NCI-H345 treated with DMSO at 0.1 percent for 48 hours (cell line): Measurements from ENCODE around the gene AUTS2.

Source experiments
- DNase-seq: peaks from one replicate; lab custom pipeline; 2025; ENCODE audit not compliant: unreplicated experiment; lab: John Stamatoyannopoulos, UW

The AUTS2 gene

GRCh38 chr7:70694434-70694970 lies 1096.2 kb downstream of the AUTS2 start:
- no peak for DNase-seq

GRCh38 chr7:70694971-70695794 lies 1096.9 kb downstream of the AUTS2 start:
- DNase-seq = no peak

GRCh38 chr7:70695795-70696083 lies 1097.5 kb downstream of the AUTS2 start:
- no peak for DNase-seq

GRCh38 chr7:70696201-70696754 lies 1098.0 kb downstream of the AUTS2 start:
- DNase-seq = peak; percentile 28

GRCh38 chr7:70698219-70698832 lies 1100.1 kb downstream of the AUTS2 start:
- peak; percentile 34 for DNase-seq

- DNase-seq = no peak
Measured at GRCh38 chr7:70699271-70699670, 1101.0 kb downstream of the AUTS2 start.

- DNase-seq = no peak
Measured at GRCh38 chr7:70700055-70700940, 1102.0 kb downstream of the AUTS2 start.

- DNase-seq = no peak
Measured at GRCh38 chr7:70700941-70701425, 1102.7 kb downstream of the AUTS2 start.

- no peak for DNase-seq
Measured at GRCh38 chr7:70701477-70701876, 1103.2 kb downstream of the AUTS2 start.

GRCh38 chr7:70701991-70702390 lies 1103.7 kb downstream of the AUTS2 start:
- no peak for DNase-seq

GRCh38 chr7:70703785-70704184 lies 1105.5 kb downstream of the AUTS2 start:
- DNase-seq = no peak

GRCh38 chr7:70704831-70705346 lies 1106.6 kb downstream of the AUTS2 start:
- no peak for DNase-seq

GRCh38 chr7:70706204-70706603 lies 1107.9 kb downstream of the AUTS2 start:
- DNase-seq = no peak

GRCh38 chr7:70706698-70707097 lies 1108.4 kb downstream of the AUTS2 start:
- no peak for DNase-seq

- DNase-seq = no peak
Measured at GRCh38 chr7:70707823-70708243, 1109.6 kb downstream of the AUTS2 start.

GRCh38 chr7:70710011-70710480 lies 1111.8 kb downstream of the AUTS2 start:
- DNase-seq = peak; percentile 42

- DNase-seq = no peak
Measured at GRCh38 chr7:70710651-70711050, 1112.4 kb downstream of the AUTS2 start.

- no peak for DNase-seq
Measured at GRCh38 chr7:70711452-70711851, 1113.2 kb downstream of the AUTS2 start.

- DNase-seq = no peak
Measured at GRCh38 chr7:70712942-70713341, 1114.7 kb downstream of the AUTS2 start.

- DNase-seq = no peak
Measured at GRCh38 chr7:70714506-70715038, 1116.3 kb downstream of the AUTS2 start.
